Stimulated activated CD4-positive, alpha-beta T cell treated with anti-CD3 and anti-CD28 coated beads, Interleukin-12 subunit alpha, Interleukin-12 subunit beta, amount 100 ng/mL, for 4 hours (primary cell): ENCODE data around the gene NEDD4.
"Not testable (repeated sequence)": the region's sequence is repeated elsewhere in the genome, so short reads cannot be mapped to it uniquely, and the experiment has no call there.

Experiments
- DNase-seq: peaks from one replicate; pipeline ENCODE4 v3.0.0-alpha.2; 2020

NEDD4 gene

DNA sequence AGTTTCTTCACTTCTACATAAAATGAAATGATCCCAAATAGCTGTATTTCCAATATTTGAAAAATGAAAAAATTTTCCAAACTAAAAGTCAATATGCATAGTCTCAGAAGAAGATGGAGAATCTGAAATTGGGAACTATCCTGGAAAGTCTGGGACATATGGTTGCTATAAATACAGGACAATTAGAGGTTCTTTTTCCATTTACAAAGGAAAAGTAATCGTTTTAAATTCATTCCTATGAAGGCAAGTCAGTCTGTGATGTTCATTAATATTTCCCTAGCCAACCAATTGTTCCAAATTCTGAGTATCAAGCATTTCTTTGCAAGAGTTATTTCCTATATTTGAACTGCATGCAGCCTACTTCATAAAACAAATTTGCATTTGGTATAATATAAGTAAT, 102.2 kb downstream of the NEDD4 start:
- no peak for DNase-seq

DNA sequence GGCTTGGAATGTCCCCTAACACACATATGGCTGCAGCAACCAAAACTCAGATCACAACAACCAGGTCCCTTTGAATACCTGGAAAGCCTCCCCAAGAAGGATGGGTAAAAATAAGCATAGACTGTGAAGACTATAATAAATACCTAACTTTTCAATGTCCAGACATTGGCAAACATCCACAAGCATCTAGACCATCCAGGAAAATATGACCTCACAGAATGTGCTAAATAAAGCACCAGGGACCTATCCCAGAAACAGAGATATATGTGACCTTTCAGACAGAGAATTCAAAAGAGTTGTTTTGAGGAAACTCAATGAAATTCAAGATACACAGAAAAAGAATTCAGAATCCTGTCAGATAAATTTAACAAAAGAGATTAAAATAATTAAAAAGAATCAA, 109.2 kb downstream of the NEDD4 start:
- DNase-seq, result no peak

DNA sequence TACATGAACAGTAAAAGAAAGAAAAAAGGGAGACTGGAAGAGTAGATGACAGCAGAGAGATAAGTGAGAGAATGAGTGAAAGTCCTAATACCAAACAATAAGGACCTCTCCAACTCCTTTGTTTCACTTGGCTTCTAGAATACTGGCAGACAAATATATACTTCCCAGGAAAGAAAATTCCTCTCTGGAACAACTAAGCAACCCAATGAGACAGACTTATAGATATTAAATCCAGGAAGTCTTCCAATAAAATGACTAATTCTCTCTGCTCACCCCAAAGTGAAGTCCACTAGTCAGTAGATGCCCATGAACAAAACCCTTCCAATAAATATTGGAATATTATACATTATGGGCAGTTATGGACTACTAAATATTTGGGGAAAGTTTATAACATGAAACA, 114.2 kb downstream of the NEDD4 start:
- DNase-seq, result no peak

DNA sequence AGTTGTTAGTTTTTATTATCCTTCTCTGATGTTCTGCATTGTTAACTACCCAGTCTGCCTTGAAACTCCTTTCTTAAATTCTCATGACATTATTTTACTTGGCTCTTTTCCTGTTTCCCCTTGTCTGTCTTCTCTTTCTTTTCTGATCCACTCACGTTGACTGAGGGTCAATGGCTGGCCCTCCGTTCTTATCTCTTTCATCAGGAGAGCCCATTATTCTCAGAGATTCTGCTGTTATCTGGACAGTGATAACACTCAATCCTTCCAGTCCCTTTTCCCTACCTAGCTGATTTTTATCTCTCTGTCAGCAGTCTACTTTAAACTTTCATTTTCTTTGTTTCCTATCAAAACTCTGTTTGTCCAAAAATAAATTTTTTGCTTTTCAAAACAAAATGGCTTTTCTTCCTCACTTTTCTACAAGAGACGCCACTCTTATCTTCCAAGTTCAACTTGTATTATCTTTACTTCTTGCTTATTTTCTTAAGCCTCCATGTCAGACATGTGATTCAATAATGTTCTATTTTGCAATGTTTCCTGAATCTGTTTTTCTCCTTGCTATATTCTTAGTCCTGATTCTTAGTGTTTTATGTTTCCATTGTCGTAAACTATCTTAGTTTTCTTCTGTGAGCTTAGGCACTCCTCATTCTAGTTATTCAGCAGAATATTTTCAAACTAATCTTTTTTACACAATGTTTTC, 120.2 kb downstream of the NEDD4 start:
- no peak for DNase-seq

DNA sequence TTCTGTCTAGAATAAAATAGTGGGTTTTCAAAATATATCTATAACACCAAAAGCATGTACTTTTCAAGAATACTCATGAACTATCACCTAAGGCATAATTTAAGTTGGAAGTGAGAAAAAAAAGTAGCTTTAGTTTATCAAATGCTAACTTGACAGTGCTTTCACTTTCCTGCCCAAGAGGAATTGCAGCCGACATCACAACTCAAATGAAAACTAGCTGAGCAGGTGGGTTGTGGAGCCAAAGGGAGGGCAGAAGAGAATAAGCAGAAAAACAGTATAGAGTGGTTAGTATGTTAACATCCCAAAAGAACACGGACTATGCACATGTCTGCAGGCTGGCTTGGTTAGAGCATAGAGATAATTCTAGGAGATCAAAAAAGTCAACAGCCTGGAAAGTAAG, 120.9 kb downstream of the NEDD4 start:
- DNase-seq, result no peak

DNA sequence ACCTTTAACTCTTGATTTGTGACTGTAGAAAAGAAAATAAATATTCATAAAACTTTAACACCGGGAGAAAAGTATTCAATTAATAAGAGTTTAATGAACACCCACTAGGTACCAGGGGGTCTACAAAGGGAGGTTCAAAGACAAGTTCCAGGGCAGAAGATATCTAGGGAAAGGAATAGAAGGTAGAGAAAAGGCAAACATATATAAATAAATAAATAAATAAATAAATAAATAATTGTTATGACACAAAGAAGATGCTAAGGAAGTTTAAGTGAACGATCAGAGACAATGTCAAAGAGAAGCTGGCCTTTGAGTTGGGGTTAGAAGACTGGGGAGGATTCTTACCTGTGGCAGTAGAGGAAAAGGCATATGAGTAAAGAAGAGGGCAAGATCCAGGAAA, 123.8 kb downstream of the NEDD4 start:
- no peak for DNase-seq

DNA sequence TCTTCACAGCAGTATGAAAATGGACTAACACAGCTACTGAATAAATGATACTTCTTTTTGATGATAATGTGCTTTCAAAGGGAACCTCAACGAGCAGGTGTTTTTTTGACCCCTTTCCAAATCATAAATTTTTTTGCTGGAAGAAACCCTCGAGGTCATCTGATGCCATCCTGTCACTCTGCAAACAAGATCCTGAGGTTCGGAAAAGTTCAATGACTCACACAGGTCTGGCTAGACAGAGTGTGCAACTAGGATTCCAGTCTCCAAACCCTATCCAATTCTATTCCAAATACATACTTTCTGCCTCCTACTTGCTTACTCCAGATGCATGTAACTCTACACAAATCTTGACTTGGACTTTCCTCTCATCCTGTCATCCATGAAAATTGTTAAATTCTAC, 124.7 kb downstream of the NEDD4 start:
- no peak for DNase-seq

DNA sequence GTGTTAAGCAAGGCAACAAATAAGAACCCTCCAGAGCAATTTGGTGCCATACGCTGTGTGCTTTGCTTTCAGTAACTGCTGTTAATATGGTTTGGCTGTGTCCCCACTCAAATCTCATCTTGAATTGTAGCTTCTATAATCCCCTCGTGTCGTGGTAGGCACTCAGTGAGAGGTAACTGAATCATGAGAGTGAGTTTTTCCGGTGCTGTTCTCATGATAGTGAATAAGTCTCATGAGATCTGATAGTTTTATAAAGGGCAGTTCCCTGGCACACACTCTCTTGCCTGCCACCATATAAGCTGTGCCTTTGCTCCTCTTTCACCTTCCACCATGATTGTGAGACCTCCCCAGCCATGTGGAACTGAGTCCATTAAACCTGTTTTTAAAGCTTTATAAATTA, 125.1 kb downstream of the NEDD4 start:
- DNase-seq, result not testable (repeated sequence)

DNA sequence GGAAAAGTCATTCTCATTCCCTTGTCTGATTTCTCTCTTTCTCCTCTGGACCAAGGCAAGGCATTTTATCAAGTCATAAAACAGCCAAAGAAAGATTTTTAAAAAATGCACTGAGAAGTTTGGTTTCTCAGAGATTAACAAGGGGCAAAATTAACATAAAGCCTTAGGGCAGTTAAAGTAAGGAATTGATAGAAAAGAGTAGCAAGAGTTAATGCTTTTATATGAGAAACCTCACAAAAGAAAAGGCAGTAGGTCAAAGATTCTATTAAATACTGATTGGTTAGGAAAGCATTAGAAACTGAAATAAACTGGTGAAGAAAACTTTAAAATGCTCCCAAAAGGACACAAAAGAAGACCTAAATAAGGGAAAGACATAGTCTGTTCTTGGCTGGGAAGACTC, 129.5 kb downstream of the NEDD4 start:
- DNase-seq, result no peak

DNA sequence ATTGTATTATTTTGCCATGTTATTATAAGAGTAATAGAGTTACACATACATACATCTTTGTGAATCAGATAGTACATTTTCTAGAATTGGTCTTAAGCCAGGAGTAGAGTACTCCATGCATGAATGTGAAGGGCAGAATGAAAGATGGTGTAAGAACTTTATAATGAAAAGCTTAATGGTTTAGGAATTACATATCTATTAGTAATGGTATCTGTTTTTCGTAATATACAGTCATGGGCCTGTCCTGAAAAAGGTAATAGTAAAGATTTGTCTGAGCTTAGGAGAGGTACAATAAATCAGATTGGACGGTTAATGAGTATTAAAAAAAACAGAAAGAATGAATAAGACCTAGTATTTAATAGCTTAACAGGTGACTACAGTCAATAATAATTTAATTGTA, 132.3 kb downstream of the NEDD4 start:
- no peak for DNase-seq

DNA sequence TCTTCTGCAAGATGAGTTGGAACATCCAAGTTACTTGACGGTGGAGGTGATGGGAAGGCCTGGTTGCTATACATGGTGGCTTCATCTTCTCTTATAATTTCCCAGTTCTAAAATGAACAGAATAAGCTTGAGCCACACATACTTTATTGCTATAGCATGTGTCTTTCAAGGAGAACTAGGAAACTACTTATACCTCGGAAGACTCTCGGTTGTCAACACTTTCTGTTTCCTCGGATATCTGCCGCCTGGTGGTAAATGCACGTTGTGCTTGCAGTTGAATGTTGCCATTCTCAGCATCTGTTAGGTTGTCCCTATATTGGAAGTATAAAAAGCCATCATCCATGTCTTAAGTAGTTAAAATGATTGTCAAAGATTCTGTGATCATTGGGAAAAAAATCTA, 132.9 kb downstream of the NEDD4 start:
- no peak for DNase-seq

DNA sequence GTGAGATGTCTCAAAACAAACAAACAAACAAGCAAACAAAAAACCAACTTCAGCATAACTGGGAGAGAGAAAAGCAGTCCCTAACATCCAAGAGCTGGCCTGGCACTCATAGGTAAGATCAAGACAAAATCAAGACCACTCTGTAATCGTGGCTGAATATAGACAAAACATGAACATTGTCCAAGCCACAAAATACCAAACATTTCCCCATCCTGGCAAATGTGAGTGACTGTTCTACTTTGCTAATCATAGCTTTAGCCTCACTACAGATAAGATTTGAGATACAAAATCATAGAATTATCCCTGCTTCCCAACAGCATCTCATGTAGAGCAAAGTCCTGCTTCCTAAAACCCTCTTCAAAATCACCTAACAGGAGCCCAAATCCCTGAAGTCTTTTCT, 133.7 kb downstream of the NEDD4 start:
- no peak for DNase-seq

DNA sequence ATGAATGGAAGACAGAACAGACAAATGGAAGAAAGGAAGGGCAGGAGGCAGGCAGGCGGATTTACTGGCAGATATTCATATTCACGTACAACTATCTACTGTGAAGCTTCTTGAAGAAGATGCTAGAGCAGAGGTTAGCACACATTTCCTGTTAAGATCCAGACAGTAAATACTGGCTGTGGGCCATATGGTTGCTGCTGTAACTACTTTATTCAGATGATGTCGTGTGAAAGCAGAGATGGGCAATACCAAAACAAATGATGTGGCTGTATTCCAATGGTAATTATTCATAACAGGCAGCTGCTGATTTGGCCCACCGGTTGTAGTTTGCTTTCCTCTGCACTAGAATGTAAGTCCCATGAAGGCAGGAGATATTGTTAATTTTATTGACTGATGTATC, 134.8 kb downstream of the NEDD4 start:
- DNase-seq, result no peak

DNA sequence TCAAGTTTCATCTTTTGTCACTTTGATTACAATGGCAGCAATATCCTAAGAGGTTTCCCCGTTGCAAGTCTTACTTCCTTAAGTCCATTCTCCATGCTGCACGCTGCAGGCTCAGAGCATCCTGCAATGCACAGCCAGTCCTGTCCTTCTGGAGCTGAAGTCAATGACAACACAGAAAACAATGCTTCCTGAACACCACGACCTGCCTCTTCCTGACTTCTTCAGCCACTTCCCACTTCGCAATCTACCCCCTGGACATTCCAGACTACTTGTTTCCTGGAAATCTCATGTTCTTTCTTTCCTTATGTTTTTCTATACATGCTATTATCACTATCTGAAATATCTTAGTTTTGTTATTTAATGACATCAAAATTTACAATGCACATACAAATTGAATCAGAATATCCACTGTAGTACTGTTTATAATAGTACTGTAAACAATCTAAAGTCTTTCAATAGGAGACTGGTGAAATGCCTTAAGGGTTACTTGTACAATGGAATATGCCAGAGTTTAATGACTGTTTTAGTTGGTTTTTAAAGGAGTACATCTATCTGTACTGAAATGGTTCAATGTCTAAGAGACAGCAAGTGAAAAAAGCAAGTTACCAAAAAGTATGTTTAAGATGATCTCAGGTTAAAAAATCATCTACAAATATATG, 136.8 kb downstream of the NEDD4 start:
- DNase-seq, result no peak

DNA sequence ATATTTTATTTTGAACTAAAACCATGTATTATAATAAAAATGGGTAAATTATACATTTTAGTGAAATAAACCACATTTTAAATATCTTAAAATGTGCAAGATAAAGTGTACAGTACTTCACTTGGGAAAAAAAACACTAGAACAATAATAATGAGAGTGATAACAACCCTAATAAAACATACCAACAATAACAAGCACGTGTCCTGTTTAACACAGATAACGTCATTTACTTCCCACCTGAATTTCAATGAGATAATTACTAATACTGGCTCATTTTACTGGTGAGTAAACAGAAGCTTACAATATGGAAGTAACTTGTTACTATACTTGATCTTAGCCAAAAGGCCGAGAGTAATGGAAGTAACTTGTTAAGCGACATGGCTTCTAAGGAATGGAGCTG, 140.3 kb downstream of the NEDD4 start:
- no peak for DNase-seq

DNA sequence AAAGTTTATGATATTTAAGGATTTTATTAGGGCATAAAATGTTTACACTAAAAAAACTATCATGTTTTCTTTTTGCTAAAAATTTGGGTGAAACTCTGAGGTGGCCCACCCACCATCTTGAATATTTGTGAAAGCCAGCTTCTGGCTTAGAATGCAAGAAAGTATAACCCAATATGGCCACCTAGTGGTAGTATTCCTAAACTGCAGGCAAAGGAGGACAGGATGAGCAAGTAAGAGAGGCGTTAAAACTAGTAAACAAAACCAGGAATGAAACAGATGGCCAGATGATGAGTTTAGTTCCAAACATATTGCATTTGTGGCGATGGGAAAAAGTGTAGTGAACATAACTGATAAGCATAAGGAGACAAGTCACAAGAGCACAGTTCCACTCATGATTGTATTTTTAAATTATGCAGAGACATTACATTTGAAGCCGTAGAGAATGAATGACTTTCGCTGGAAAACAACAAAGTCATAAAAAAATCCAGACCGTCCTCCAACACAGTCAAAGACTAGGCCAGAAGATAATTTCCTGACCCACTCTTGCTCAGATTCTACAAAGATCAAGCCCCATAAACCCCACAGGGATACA, 147.2 kb downstream of the NEDD4 start:
- DNase-seq, result no peak

DNA sequence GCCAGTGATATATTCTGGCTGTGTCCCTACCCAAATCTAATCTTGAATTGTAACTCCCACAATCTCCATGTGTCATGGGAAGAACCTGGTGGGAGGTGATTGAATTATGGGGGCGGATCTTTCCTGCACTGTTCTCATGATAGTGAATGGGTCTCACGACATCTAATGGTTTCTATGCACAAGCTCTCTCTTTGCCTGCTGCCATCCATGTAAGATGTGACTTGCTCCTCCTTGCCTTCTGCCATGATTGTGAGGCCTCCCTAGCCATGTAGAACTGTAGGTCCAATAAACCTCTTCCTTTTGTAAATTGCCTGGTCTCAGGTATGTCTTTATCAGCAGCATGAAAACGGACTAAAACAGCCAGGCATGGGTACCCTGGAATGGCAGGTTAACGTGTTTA, 150.5 kb downstream of the NEDD4 start:
- DNase-seq, result not testable (repeated sequence)

DNA sequence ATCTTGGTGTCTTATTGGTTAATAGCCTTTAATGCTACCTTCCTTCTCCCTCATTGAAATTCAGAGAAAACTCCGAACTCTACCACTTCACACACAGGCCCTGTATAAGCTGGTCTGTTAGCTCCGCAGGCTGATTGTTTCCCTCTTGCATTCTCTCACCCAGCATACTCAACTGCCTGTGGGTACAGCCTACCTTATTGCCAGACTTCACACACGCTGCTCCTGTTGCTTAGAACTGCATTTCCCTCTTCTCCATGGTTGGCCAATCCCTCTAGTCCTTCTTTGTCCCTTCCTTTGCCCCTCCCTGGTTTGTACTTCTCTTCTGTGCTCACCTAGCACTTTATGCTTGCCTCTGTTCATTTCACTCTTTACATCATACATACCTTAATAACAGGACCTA, 157.5 kb downstream of the NEDD4 start:
- no peak for DNase-seq

DNA sequence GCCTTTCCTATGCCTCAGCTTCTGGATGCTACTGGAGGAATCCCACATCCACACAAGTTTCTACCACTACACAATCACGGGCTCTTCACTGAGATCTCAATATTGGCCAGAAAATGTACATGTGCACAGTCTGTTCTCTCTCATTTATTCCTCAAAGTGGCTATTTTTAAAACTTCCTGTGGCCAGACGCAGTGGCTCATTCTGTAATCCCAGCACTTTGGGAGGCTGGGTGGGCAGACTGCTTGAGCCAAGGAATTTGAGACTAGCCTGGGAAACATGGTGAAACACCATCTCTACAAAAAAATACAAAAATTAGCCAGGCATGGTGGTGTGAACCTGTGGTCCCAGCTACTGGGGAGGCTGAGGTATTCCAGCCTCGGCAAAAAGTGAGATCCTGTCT, 159.1 kb downstream of the NEDD4 start:
- no peak for DNase-seq

DNA sequence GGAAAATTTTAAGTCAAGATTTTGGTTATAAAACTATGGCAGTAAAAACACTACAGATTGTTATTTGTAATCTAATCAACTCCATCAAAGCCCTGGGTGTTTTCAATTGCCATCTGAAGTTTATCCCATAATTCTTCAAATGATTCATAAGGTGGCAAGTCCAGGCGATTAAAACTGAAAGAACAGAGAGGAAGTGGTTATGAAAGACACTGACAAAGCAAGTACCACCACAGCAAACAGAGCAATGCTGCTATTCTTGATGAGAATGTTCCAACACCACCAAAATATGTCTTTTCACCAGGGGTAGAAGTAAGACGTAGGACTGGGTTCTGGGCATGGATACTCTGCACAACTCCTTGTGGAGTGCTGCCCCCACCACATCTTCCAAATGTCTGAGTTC, 163.6 kb downstream of the NEDD4 start:
- no peak for DNase-seq

DNA sequence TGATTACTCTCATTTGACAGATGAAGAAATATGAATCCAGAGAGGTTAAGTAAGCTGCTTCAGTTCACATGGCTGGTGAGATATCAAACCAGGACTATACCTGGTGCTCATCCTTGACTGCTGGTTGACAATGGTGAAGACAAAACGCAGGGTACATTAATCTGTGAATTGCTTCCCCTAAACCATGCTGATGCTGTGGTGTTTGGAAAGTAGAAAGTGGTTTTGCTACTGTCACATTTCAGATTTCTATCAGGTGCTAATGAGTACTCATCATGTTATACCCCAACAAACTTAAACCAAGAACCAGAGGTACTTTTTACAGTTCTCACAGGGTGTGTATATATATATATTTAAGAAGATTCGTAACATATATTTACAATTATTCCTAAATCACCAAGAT, 165.5 kb downstream of the NEDD4 start:
- no peak for DNase-seq

DNA sequence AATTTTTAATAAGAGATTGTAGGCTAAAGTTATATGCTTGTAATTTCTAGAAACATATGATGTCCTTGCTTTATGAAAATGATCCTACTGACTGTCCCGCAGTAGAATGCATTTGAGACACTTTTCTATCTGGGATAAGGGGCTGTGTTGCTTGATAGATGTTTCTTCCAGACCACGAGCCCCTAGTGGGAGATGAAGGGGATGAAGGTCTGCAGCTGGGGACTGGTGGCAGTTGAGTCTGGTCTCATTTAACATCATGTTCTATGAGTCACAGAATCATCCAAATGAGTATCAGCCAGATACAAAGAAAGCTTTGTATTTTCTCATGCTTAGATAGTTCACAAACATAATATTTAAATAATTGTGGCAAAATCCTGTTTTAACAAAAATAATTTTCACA, 166.2 kb downstream of the NEDD4 start:
- no peak for DNase-seq

DNA sequence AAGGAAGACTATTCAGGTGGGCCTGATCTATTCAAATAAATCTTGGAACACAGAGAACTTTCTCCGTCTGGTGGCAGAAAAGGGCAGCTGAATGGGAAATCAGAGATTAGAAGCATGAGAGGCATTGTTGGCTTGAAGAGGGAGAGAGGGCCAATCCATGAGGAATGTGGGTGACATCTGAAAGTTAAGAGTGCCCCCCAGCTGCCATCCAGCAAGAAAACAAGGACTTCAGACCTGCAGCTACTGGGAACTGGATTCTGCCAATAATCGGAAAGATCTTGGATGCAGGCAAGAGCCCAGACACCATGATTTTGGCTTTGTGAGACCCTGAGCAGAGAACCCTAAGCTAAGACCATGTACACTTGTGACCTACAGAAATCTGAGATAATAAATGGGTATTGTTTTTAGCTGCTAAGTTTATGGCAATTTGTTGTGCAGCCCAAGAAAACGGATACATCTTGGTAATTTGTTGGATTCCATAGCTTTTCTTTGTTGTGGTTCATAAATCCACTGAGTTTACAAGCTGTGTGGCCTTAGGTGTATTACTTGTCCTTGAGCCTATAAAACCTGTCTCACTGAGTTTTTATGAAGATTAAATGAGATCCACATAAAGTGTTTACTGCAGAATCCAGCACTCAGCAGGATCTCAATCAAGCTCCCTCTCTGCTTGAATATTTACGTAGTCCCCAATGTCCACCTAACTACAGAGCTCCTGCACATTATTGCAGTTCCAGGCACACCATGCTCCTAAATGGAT, 168.4 kb downstream of the NEDD4 start:
- DNase-seq, result no peak
